Measurements from ENCODE around the gene MYL4. TPM values are rescaled to one million over a fixed set of nuclear protein-coding genes. Genes with fewer than 3 reads are reported as not detected.

Gene MYL4
- total and polyA plus RNA-seq, 2 donors (not counting 3 experiments of a cell fraction or from before 2014, with no cell fraction given): 2.0 to 2.1 TPM

- Histone ChIP-seq H4K20me1 (replicated peaks; ENCODE audit: control insufficient read depth, extremely low read depth, insufficient read depth, low read length) (no peaks in the 10 kb centered on the region), H2AFZ (ENCODE audit: low read depth, low read length) (peak overlapping the region; percentile 90), H3K36me3 (ENCODE audit: control insufficient read depth in 2 of 2, extremely low read depth in 1 of 2, insufficient read depth in 2 of 2, low read length in 2 of 2) (no peaks in the 10 kb centered on the region), H3K4me3 (replicated peaks in 1 of 3; ENCODE audit: insufficient read depth in 1 of 3, low read depth in 1 of 3, low read length in 3 of 3) (peak overlapping the region; percentile 44 to 61 (median 51)), H3K27ac (ENCODE audit: insufficient read depth, low read depth, low read length) (peak overlapping the region; percentile 37), H3K9me3 (replicated peaks; ENCODE audit: control insufficient read depth, insufficient read depth, low read length) (no peaks in the 10 kb centered on the region), H3K9me1 (replicated peaks; ENCODE audit: control insufficient read depth, extremely low read depth, insufficient read depth, low read length) (no peaks in the 10 kb centered on the region), H3K4me2 (ENCODE audit: insufficient read depth, low read length) (peak overlapping the region; percentile 55), H3K27me3 (ENCODE audit: control insufficient read depth in 2 of 2, insufficient read depth in 2 of 2, low read length in 2 of 2) (no peaks in the 10 kb centered on the region), H3K9ac (replicated peaks; ENCODE audit: extremely low read depth, insufficient read depth, low read length) (peak overlapping the region; percentile 53), H3K79me2 (ENCODE audit: control insufficient read depth, insufficient read depth, low read length) (peaks cover 36% of the 10 kb centered on the region), H3K4me1 (ENCODE audit: control insufficient read depth, extremely low read depth, insufficient read depth, low read length) (peaks cover 34% of the 10 kb centered on the region)
- no peak for TF ChIP-seq JUN (IDR thresholded peaks at IDR 0.05; ENCODE audit: borderline replicate concordance, insufficient read depth, insufficient read length, low read depth)
- TF ChIP-seq FOS (IDR thresholded peaks at IDR 0.05; ENCODE audit: borderline replicate concordance, insufficient read depth, low read length): no peak
- no peak for TF ChIP-seq MYC (IDR thresholded peaks at IDR 0.05; ENCODE audit: low read depth, low read length)
- TF ChIP-seq, protein P1, sequence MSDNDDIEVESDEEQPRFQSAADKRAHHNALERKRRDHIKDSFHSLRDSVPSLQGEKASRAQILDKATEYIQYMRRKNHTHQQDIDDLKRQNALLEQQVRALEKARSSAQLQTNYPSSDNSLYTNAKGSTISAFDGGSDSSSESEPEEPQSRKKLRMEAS (IDR thresholded peaks at IDR 0.05; ENCODE audit: insufficient read depth, insufficient read length): no peak
- no peak for TF ChIP-seq EZH2 (IDR thresholded peaks at IDR 0.05; ENCODE audit: borderline replicate concordance, low read depth, low read length, severe bottlenecking)
- TF ChIP-seq, protein P2, sequence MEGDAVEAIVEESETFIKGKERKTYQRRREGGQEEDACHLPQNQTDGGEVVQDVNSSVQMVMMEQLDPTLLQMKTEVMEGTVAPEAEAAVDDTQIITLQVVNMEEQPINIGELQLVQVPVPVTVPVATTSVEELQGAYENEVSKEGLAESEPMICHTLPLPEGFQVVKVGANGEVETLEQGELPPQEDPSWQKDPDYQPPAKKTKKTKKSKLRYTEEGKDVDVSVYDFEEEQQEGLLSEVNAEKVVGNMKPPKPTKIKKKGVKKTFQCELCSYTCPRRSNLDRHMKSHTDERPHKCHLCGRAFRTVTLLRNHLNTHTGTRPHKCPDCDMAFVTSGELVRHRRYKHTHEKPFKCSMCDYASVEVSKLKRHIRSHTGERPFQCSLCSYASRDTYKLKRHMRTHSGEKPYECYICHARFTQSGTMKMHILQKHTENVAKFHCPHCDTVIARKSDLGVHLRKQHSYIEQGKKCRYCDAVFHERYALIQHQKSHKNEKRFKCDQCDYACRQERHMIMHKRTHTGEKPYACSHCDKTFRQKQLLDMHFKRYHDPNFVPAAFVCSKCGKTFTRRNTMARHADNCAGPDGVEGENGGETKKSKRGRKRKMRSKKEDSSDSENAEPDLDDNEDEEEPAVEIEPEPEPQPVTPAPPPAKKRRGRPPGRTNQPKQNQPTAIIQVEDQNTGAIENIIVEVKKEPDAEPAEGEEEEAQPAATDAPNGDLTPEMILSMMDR (IDR thresholded peaks at IDR 0.05; ENCODE audit: extremely low read depth in 1 of 2, insufficient read depth in 1 of 2, low read depth in 1 of 2, low read length in 2 of 2): no peak
- no peak for TF ChIP-seq GATA2 (IDR thresholded peaks at IDR 0.05; ENCODE audit: insufficient read depth, insufficient read length, low read depth, low read length)
- TF ChIP-seq POLR2A (IDR thresholded peaks at IDR 0.05; ENCODE audit: low read depth, low read length): no peak
- no peak for TF ChIP-seq POLR2AphosphoS5 (IDR thresholded peaks at IDR 0.05; ENCODE audit: insufficient read depth, low read depth, low read length)
- ChIA-PET CTCF (interaction anchor here (0.6 to 1.3 kb wide), 6 partner anchors 11 to 63 kb away, joined by 3 to 11 read pairs (median 3); no protein-coding TSS in a partner anchor), POLR2A (no interaction called here)
- no peak for FAIRE-seq
- no peak for DNase-seq (ENCODE audit: low read depth, low spot score)
- dilution Hi-C loops (cut with MboI; ENCODE audit: extremely low pct_ligation_motif_present, low sequenced_read_pairs): no loop called here
- TSS peak; percentile 72 for BruUV-seq (replicated peaks)
- intact Hi-C loops (cut with micrococcal nuclease): loop anchor here (1.0 to 2.0 kb wide), 5 partner anchors 13 to 64 kb away; partner anchors contain the start of gene CDC27
Measured at GRCh38 chr17:47252766-47253512, 43.8 kb downstream of the MYL4 start.

All from endothelial cell of umbilical vein (primary cell).